NB4 (cell line): Measurements from ENCODE around the gene HECA.

ENCODE experiments used
- DNase-seq: peaks from one replicate; pipeline ENCODE4 v3.0.0; 2010; ENCODE audit warnings: low read depth
- H3K4me3 ChIP-seq: one replicate; pipeline ENCODE4 v1.5.1; 2011; ENCODE audit warnings: mild to moderate bottlenecking, low read depth, low read length, moderate library complexity
- MAX ChIP-seq: IDR thresholded peaks from 2 replicates; pipeline ENCODE4 v1.6.1; 2011; ENCODE audit warnings: low read depth, low read length
- MYC ChIP-seq: IDR thresholded peaks from 2 replicates; pipeline ENCODE4 v1.6.1; 2011; ENCODE audit warnings: low read depth, low read length
- POLR2A ChIP-seq: IDR thresholded peaks from 2 replicates; pipeline ENCODE4 v1.6.1; 2011; ENCODE audit warnings: mild to moderate bottlenecking; ENCODE audit not compliant: insufficient read length; ENCODE audit errors: extremely low read depth
- TF ChIP-seq, protein P1 (sequence below): IDR thresholded peaks from one replicate; pipeline ENCODE4 v1.5.1; 2012; ENCODE audit warnings: low read depth, low read length

HECA gene

GRCh38 chr6:139142262-139142661 lies 7.4 kb downstream of the HECA start:
- TF ChIP-seq, protein P1, sequence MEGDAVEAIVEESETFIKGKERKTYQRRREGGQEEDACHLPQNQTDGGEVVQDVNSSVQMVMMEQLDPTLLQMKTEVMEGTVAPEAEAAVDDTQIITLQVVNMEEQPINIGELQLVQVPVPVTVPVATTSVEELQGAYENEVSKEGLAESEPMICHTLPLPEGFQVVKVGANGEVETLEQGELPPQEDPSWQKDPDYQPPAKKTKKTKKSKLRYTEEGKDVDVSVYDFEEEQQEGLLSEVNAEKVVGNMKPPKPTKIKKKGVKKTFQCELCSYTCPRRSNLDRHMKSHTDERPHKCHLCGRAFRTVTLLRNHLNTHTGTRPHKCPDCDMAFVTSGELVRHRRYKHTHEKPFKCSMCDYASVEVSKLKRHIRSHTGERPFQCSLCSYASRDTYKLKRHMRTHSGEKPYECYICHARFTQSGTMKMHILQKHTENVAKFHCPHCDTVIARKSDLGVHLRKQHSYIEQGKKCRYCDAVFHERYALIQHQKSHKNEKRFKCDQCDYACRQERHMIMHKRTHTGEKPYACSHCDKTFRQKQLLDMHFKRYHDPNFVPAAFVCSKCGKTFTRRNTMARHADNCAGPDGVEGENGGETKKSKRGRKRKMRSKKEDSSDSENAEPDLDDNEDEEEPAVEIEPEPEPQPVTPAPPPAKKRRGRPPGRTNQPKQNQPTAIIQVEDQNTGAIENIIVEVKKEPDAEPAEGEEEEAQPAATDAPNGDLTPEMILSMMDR = no peak
- TF ChIP-seq MAX (no peak), POLR2A (no peak), MYC (no peak)
- no peak overlapping the region for H3K4me3 ChIP-seq
- no peak for DNase-seq

- no peak overlapping the region for H3K4me3 ChIP-seq
- TF ChIP-seq, protein P1 = no peak
- no peak for TF ChIP-seq MAX
- TF ChIP-seq POLR2A = no peak
- TF ChIP-seq MYC = no peak
- DNase-seq = no peak
These were observed 8.2 kb downstream of the HECA start for GRCh38 chr6:139143111-139143510.

GRCh38 chr6:139144490-139145085 lies 9.7 kb downstream of the HECA start:
- DNase-seq = no peak
- TF ChIP-seq POLR2A (no peak), MYC (no peak), MAX (no peak)
- TF ChIP-seq, protein P1 = no peak
- H3K4me3 ChIP-seq = no peak overlapping the region

- H3K4me3 ChIP-seq = no peak overlapping the region
- peak; percentile 44 for DNase-seq
- no peak for TF ChIP-seq MYC
- no peak for TF ChIP-seq MAX
- no peak for TF ChIP-seq POLR2A
- TF ChIP-seq, protein P1 = no peak
These were observed 10.8 kb downstream of the HECA start for GRCh38 chr6:139145661-139146060.

DNA sequence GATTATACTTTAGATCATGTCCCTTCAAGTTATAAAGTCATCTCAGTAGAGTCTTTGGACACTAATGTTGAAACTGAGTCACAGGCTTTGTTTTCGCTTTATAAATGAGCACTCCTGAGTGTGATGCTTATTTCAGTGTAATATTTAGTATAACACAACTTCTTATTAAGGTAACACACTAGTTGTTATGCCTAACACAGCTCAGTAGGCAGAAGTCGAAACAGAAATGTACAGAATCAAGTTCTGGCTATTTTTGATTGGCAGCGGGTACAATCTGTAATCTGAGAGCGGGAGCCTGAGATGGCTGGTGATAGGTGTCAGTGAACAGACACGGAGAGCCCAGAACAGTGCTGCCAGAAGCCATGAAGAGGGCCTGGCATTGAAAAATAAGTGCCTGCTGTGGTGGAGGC lies 11.4 kb downstream of the HECA start:
- H3K4me3 ChIP-seq = no peak overlapping the region
- TF ChIP-seq MAX = no peak
- no peak for TF ChIP-seq MYC
- TF ChIP-seq POLR2A = no peak
- TF ChIP-seq, protein P1 = no peak
- DNase-seq = no peak
